Stimulated activated CD8-positive, alpha-beta memory T cell treated with anti-CD3 and anti-CD28 coated beads, Interleukin-4, amount 100 ng/mL, for 24 hours (primary cell): ENCODE measurements around the gene SOX11.

Source experiments
- DNase-seq: peaks from one replicate; pipeline ENCODE4 v3.0.0-alpha.2; 2020; ENCODE audit warnings: low read depth

SOX11 gene

DNA sequence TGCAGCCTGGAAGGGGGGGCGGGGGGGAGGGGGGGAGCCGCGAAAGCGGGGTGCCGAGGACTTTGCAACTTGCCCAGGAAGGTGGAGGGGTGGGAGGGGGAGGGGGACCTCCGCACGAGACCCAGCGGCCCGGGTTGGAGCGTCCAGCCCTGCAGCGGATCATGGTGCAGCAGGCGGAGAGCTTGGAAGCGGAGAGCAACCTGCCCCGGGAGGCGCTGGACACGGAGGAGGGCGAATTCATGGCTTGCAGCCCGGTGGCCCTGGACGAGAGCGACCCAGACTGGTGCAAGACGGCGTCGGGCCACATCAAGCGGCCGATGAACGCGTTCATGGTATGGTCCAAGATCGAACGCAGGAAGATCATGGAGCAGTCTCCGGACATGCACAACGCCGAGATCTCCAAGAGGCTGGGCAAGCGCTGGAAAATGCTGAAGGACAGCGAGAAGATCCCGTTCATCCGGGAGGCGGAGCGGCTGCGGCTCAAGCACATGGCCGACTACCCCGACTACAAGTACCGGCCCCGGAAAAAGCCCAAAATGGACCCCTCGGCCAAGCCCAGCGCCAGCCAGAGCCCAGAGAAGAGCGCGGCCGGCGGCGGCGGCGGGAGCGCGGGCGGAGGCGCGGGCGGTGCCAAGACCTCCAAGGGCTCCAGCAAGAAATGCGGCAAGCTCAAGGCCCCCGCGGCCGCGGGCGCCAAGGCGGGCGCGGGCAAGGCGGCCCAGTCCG lies 540 bp downstream of the SOX11 start:
- DNase-seq: no peak

DNA sequence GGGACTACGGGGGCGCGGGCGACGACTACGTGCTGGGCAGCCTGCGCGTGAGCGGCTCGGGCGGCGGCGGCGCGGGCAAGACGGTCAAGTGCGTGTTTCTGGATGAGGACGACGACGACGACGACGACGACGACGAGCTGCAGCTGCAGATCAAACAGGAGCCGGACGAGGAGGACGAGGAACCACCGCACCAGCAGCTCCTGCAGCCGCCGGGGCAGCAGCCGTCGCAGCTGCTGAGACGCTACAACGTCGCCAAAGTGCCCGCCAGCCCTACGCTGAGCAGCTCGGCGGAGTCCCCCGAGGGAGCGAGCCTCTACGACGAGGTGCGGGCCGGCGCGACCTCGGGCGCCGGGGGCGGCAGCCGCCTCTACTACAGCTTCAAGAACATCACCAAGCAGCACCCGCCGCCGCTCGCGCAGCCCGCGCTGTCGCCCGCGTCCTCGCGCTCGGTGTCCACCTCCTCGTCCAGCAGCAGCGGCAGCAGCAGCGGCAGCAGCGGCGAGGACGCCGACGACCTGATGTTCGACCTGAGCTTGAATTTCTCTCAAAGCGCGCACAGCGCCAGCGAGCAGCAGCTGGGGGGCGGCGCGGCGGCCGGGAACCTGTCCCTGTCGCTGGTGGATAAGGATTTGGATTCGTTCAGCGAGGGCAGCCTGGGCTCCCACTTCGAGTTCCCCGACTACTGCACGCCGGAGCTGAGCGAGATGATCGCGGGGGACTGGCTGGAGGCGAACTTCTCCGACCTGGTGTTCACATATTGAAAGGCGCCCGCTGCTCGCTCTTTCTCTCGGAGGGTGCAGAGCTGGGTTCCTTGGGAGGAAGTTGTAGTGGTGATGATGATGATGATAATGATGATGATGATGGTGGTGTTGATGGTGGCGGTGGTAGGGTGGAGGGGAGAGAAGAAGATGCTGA lies 1.4 kb downstream of the SOX11 start:
- no peak for DNase-seq

DNA sequence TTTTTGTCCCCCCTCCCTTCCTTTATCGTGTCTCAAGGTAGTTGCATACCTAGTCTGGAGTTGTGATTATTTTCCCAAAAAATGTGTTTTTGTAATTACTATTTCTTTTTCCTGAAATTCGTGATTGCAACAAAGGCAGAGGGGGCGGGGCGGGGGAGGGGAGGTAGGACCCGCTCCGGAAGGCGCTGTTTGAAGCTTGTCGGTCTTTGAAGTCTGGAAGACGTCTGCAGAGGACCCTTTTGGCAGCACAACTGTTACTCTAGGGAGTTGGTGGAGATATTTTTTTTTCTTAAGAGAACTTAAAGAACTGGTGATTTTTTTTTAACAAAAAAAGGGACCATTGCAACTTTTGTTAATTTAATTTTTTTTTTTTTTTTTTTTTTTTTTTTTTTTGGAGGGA lies 2.1 kb downstream of the SOX11 start:
- DNase-seq: no peak

DNA sequence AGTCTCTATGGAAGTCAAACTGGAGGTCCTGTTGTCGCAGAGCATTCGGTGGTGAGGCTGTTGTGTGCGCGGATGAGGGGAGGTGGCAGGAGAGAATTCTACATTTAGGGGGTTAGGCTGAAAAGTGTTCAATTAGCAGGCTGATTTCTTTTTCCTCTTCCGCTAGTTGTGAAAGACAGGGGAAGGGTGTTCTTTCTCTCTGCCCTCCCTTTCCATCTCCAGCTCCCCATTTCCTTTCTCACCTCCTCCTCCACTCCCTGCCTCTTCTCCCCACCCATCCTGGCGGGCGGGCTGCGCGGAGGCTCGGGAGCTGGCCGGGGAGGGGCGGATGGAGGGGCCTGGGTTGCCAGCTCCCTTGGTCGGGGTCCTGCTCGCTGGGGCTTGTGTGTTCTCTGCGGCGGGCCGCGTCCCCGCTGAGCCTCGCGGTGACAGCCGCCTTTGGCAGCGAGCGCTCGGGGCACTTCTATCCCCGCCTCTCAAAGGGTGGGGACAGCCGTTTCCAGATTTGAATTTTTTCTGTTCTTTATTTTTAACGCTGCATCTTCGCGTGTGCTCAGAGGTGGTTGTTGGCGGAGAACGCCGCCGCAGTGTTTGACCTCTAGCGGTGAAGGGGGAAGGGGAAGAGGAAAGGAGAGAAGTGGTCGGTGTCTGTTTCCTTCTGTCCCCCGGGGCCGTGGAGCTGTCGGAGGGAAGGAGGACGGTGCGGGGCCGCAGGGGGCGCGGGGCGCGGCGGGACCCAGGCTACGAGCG lies 3.6 kb downstream of the SOX11 start:
- DNase-seq: no peak

DNA sequence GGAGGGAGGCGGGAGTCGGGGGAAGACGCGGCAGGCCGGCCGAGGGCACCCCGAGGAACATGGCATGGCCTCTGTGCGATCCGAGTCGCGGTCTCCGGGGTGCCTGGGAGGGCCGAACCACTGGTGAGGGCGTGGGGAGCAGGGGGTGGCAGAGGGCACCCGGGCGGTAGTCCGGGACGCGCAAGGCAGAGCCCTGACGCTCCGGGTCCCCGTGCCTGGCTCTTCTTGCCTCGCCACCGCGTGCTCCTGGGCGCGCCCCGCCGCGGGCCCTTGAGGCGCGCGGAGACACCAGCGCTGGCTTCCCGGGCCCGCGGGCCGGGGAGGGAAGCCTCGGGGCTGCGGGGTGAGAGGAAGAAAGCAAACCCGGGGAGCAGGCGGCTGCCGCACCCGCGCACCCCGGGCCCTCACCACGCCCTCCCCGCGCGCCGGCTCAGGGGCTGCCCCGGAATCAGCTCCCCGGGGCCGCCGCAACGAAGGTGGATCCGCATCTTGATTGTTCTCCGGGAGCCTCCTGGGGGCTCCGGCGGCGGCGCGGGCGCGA lies 4.3 kb downstream of the SOX11 start:
- no peak for DNase-seq

DNA sequence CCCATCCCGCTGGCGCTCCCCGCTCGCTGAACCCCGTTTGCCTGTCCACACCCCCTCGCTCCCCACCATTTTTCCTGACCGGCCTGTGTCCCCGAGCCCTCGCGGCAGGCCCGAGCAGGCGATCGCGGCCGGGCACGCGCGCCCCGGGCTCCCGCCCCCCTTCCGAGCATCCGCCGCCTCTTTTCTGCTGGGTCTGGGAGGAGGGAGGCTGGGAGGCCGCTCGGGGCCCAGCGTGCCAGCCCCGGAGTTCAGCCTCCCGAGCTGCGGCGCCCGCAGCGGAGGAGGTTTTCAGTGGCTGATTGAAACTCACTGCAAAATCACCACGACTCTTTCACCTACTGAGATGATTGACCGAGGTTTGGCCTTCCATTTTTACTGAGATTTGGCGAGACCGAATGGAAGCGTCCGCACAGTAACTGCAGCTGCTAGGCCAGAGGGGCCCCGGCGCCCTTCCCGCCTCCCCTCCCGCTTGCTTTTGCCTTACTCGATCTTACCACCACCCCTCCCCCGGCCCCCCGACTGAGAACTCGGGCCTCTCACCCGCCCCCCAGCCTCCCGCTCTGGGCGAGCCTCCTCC lies 4.8 kb downstream of the SOX11 start:
- no peak for DNase-seq

DNA sequence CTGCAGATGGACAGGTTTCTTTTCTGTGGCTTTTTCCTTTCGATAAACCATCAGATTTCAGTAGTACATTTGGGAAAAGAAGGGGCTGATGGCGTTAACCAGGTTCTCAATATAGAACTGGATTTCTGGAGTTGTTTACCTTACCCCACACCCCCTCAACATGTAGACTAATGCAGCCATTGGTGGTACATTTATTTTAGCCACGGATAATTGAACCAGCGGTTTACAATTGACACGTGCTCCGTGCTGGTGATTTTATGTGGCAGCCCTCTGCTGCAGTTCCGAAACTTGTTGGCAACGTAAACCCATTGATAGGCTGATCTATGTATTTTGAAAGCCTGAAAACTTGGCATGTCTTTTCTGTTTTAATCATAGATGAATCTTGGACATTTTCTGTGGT lies 5.4 kb downstream of the SOX11 start:
- no peak for DNase-seq

DNA sequence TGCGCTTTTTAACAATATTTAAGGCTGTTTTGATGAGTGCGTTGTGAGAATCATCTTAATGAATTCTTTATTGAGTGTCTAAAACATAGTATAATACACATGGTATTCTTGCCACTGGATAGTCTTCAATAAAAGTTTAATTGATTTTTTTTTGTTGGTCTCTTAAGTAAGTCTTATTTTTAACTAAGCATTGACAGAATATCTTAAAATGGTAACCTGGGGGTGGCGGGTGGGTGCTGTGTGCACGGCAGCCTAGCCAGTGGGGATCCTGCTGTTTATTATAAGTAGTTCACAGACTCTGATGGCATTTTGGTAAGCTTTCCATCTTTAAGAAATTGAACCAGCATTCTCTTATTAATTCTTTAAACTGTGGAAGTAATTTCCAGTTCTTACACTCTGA lies 6.0 kb downstream of the SOX11 start:
- no peak for DNase-seq

DNA sequence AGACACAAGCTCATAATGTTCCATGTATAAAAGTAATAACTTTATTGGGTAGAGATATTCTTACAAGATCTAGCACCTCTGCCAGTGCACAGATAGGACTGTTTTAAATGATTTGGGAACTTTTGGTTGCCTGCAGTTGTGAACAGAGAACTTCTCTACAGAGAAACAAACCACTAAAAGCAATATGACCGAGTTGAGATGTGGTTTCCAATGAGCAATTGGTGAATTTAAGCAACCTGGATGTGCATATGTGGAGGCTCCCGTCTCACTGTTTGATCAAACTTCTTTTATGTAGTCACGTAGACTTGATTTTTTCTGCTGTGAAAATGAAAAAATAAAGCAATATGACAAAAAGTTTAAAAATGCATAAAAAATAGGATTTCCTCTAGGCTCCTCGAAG lies 7.8 kb downstream of the SOX11 start:
- DNase-seq: no peak

DNA sequence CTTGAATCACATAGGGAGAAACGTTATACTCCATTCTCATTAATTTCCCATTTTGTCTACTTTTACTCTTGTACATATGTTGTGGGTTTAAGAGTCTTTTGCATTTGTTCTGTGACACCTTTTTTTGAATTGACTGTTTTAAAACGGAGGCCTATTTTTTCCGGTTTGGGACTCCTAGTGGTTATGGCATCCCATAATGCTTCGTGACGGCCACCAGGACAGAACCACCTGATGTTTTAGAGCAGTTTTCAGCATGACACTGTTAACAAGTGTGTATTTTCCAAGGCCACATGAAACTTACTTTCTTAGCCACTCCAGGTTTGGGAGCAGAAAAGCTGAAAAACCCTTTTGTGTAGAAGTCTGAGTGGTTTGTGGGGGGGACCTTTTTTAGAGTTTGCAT lies 8.4 kb downstream of the SOX11 start:
- DNase-seq: no peak

DNA sequence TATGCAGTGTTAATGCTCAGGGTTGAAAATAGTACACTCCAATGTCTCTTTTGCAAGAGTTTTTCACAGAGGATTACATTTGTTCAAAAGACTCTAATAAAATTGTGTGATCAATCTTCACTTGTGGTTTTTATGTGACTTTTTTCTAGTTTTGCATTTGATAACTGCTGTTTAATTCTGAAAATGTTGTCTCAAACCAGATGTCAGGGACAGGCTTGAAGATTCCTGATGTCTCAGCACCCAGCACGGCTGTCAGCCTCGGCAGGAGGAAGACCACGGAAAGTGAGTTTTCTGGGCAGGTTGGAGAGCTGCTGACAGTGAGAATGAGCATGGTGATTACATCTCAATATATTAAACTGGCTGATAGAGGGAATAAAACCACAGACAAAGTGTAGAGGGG lies 9.1 kb downstream of the SOX11 start:
- DNase-seq: no peak

DNA sequence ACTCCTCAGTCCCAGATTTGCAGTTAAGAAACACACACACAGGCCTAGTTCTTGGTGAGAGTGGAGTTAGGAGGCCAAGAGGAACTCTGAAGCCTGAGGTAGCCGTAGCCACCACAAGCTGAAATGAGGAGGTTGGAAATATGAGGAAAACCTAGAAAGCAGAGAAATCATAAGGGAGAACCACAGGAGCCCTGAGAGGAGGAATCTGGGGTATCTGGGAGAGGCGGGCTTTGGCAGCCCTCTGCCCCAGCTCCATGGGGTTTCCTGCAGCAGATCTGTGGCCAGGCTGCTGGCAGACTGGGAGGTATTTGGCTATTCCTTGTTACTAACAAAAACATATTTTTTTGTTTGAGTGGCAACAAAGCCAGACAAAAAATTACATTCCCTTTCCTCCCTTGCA lies 11.0 kb downstream of the SOX11 start:
- no peak for DNase-seq

DNA sequence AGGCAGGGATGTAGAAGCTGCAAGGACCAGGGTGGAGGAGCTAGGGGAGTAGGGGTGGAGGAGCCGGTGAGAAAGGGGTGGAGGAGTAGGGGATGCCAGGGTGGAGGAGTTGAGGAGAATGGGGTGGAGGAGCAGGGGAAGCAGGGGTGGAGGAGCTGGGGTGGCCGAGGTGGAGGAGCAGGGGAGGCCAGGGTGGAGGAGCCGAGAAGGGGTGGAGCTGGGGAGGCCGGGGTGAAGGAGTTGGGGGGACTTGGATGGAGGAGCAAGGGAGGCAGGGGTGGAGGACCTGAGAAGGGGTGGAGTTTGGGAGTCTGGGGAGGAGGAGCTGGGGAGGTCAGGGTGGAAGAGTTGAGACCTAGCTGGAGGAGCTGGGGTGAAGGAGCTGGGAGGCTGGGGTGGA lies 13.3 kb downstream of the SOX11 start:
- no peak for DNase-seq

DNA sequence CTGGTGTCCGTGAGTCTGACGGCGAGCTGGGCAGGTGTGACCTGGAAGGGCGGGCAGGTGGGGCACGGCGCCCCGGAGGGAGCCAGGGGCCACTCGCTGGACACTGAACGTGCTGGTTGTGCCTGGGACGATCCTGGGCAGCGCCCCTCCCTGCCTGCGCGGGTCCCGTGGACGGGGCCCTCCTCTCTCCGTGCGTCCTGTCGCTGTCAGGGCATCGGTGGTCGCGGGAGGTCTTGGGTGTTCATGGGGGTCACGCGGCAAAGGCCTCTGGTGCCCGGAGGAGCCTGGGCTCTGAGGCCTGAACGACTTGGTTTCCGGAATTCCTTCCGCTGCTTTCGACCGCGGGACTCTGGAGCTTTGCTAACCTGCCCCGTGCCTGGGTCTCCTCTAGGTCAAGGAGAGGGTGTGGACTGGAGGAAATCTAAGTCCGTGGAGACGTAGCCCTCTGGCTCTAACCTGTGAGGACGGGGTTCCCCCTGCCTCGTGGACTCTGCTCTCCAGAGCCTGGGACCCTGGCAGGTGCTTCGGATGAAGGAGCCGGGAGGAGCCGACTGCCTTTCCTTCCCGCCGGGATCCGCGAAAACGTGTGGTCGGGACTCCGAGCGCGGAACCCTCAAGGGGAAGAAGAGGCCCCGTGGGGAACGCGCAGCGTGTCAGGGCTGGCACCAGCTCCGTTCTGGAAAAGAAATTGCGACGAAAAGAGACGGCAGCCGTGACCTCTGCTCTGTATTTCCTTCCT lies 14.7 kb downstream of the SOX11 start:
- DNase-seq: no peak

DNA sequence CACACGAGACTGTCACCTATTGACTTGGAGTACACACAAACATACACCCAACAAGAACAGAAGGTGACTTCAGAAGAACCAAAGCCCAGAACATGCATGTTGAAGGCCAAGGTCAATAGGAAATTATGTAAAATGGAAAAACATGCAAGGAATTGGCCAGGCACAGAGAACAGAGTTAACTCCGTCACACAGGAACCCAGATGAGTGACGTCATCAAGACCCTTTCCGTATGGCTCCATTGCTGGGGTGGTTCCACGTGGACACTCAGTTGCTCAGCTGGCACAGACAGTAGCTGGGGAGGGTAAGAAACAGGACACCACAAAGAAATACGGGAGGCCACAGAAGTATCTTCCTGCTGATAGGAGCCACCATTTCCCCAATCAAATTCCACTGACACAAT lies 18.4 kb downstream of the SOX11 start:
- DNase-seq: no peak

DNA sequence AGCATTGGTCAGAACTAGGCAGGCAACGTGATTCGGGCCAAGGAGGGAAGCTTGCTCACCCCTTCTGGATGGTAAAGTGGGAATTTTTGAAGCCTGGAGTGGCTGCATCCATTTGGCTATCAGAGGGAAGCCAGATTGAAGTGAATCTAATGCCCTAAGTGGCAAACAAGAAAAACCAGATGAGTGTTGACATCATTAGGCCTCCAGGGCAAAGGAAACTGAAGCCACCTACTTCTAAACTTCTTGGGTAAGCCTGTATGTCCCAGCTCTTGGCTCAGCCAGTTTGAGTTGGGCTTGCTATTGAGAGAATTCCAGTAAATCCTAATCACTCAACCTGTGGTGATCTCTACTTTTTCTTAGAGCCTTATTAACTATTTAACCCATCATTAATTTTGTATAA lies 20.9 kb downstream of the SOX11 start:
- no peak for DNase-seq

DNA sequence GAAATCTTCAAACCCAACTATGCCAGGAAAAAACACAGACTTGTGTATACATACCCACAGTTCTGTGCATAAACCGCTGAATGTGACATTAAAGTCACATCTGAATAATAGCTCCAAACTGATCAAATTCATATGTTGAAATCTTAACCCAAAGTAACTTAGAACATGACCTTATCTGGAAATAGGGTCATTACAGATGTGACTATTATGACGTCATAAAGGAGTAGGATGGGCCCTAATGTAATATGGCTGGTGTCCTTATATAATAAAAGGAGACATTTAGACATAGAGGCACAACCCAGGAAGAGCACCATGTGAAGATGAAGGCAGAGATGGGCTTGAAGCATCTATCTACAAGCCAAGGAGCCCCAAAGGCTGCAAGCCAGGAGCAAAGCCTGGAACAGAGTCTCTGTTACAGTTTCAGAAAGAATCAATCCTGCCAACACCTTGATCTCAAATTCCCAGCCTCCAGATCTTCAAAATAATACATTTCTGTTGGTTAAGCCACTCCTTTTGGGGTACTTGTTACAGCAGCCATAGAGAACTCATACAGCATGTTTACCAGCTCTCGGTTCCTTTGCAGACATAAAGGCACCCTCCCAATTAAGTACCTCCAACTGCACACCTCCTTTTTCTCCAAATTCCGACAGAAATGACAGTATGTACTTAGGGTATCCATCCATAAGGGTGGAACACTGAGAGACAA lies 27.6 kb downstream of the SOX11 start:
- DNase-seq: no peak

DNA sequence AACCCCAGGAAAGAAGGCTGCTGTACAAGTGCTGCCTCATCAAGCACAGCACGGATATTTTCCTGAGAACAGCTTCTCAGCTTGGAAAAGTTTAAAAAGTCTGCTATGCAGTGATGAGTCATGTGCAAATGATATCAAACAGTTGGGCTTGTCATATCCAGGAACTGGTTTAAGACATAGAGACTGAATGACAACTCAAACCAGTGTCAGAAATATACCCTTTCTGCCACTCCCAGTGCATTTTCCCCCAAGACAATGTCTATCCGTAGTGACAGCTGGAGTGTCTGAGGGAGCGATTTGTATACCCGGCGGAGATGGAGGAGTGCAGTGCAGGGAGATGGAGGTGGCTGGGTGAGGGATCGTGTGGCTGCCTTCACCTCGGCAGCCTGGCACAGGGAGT lies 28.2 kb downstream of the SOX11 start:
- DNase-seq: no peak

DNA sequence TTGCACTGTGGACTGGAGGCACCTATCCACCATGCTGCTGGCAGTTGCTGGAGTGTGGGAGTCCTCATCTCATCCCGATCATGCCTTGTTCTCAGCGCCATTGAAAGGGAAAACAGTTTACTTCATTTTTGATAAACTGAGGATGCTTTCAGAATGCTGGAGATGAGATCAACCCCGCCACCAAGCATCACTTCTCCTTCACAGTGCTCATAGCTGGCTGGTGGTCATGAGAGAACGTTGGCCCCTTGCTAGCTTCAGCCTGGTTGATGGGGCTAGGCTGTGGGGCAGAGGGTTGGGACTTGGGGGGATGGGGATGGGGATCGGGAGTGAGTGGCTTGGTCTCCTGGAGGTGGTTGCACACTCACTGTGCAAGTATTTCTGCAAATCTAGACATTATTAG lies 30.1 kb downstream of the SOX11 start:
- no peak for DNase-seq

DNA sequence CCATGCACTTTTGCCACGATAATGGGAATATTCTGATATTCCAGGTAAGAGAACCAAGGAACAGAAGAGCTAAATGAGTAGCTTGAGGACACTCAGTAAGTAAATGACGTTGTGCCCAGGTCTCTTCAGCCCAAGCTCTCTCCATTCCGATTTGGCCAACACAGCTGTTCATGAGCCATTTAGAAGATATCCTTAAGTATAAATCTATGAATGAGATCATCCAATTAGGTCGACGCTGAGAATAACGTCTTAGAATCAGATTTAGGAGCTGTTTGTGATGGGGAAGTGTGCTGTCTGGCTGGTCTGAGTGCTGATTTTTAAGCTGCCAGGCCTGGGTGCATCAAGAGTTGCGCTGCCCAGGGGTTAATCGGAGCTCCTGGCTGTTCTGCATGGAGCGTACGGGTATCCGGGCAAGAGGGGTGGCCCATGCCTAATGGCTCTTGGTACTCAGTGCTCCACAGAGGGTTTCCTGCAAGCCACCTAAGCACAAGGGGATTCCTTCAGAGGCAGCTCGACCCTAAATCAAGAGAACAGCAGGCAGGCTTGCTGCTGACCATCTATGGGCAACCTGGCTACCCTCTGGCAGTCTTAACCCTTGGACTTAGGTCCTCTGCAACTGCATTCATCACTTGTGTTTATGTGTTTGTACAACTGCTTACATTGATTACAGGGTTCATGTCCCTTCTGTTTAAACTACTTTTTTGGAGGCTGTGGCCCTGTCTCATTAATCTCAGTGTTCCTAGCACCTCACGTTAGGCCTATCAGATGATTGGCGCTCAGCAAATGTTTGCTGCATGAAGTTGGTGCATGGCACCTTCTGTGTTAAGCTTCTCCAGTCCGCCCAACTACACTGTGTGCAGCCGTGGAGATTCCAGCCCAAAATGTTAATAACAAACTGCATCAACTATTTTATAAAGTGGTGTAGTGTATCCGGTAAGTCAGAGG lies 31.9 kb downstream of the SOX11 start:
- no peak for DNase-seq
